Dermis microvascular lymphatic vessel endothelial cell (primary cell): ENCODE data around the gene SPINK9. TPM values are rescaled to one million over a fixed set of nuclear protein-coding genes. Genes with fewer than 3 reads are reported as not detected.

Experiments used
- DNase-seq, 2 donors: peaks; one replicate each; pipeline versions ENCODE4 v3.0.0 to v3.0.0-alpha.2; 2010; ENCODE audit warnings: low read depth in 2 of 2
- total RNA-seq: library from RNA; depleted of rRNA; stranded (reverse); fragments of >200 nt; gene quantifications from 2 replicates; pipeline ENCODE4 v1.2.1, GENCODE V29; 2014

SPINK9 gene
- total RNA-seq, 1 donor from 2014 or later: not detected

DNA sequence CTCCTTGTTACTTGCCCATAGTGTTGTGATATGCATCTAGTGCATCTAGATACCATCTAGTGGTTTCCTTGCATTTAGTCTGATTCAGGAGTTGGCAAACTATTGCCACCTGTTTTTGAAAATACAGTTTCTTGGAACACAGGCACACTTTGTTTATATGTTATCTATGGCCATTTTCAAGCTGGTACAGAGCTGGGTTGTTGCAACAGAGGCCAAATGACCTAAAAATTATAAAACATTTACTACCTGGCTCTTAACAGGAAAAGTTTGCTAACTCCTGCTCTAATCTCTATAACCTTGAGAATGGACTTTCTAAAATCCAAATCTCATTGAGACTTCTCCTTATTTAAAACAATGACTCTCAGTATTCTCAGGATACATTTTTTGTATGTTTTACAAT lies 29.0 kb downstream of the SPINK9 start:
- DNase-seq: no peak

DNA sequence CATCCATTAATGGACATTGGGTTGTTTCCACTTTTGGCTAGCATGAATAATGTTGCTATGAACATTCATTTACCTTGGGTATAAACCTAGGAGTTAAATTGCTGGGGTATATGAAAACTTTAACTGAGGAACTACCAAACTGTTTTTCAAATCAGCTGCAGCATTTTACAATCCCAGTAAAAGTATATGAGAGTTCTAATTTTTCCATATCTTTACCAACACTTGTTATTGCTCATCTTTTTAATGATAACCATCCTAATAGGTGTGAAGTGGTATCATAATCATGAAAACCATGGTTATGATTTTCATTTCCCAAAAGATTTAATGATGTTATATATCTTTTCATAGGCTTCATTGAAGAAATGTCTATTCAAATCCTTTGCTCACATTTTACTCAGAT lies 32.9 kb downstream of the SPINK9 start:
- no peak for DNase-seq

DNA sequence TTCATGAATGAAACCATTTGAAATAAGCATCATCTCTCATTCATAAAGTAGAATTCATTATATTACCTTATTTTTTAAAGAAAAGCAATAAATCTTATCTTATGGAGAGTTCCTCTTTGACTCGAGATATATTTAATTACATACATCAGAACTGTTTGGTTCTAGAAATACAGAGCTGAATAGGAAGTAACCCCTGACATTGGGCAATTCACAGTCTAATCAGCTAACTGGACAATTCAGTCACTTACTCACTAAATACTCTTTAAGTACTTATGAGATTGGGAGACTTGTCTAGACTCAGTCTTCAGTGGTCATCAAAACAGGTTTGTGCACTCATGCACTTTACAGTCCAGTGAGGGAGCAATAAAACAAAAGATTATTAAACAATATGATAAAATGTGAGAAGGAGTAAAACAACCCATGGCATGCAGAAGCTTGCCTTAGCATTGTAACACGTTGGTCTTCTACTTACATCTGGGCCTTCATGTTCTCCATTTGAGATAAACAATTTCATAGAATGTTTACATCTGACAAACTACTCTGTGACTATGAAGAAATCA lies 36.9 kb downstream of the SPINK9 start:
- DNase-seq: no peak

DNA sequence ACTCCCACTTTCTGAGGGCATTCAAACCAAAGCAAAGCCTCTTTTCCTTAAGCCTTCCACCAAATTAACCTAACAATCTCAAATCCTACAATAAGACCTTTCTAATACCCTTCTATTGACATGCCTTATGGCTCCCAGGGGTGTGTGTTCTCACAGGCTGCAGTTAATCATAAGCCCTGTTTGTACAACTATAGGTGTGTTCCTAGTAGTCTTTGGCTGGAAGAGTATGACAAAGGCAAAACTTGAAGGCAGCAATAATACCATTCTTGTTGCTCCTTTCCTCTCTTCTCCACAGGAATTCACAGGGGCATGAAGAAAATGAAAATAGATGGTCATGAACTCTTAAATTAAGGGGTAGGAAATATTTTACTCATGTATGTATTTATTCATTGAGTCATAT lies 37.5 kb downstream of the SPINK9 start:
- no peak for DNase-seq

DNA sequence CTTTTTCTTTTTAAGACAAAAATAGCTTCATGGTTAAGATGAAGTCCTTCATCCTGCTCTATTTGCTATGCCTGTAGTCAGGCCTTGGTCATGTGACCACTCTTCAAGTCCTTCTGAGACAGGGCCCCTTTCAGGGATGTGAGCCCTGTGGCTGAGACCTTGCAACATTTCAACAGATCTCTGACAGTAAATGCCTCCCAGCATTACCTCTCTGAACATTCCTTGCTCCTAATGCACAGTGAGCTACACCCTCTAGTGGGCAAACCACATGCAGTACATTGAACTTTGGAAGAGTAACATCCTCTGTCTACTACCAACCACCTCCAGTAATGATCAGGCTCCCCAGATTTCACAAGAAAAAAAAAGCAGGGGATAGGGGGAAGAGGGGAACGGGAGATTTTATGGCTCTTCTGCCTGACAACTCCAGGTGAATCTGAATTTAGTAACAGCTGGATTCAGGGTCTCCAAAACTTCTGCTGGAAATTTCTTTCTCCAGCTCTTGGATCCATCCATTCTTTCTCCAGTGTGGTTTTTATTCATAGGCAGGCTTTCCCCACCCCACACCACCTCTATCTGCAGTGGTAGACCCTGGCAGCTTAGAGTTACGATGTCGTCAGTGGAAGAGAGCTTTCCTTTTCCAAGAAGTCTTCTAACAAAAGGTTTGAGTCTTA lies 39.5 kb downstream of the SPINK9 start:
- DNase-seq: peak; percentile 42 to 67

DNA sequence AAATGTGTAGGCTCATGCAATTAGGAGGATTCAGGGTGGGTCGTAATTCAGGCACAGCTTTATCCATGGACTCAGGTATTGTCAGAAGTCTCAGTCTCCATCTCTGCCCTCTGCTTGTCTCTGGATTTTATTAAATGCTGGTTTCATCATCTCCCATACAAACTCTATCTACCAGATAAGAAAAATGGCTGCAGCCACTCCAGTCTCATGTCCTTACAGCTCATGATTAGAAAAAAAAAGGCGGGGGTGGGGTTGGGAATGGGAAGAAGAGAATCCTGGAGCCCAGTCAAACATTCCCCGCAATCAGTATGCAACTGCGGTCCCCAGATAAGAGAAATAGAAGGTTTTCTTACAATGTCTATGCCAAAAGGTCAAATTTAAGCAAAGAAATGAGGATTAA lies 40.8 kb downstream of the SPINK9 start:
- DNase-seq: no peak

DNA sequence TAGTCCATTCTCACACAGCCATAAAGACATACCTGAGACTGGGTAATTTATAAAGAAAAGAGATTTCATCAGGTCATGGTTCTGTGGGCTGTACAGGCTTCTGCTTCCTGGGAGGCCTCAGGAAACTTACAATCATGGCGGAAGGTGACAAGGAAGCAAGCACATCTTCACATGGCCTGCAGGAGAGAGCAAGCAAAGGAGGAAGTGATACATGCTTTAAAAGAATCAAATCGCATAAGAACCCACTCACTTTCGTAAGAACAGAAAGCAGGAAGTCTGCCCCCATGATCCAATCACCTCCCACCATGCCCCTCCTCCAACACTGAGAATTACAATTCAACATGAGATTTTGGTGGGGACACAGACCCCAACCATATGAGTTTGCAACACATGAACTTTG lies 43.3 kb downstream of the SPINK9 start:
- no peak for DNase-seq

DNA sequence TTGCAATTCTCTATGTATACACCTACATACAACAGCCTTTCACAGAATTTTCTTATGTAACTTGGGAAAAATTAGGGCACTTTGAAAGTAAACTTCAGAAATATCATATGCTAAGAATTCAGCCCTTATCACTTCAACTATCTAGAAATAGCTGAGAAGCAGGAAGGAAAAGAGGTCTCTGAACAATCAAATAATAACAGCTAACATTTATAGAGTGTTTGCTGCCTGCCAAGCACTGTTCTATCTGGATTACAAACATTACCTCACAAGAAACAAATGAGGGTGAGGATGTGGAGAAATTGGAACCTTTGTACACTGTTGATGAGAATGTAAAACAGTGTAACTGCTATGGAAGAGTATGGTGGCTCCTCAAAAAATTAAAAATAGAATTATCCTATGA lies 44.0 kb downstream of the SPINK9 start:
- DNase-seq: peak in 1 of 2 donors; percentile 84

DNA sequence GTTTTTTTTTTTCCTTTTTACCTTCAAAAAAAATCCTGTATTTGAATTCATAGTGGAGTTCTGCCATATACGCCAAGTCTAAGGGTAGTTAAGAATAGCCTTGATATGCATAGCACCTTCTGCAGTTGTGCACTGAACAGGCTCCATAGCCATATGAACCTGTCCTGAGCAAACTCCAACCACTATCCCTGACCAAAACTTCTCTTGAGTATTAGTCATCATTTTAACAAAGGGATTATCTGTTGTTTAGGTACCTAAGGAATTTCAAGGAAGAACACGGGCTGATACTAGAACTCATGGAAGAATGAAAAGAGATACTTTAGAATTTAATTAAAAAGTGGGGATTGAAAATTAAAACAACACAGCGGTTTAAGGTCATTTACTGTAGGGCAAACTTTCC lies 46.5 kb downstream of the SPINK9 start:
- DNase-seq: no peak

DNA sequence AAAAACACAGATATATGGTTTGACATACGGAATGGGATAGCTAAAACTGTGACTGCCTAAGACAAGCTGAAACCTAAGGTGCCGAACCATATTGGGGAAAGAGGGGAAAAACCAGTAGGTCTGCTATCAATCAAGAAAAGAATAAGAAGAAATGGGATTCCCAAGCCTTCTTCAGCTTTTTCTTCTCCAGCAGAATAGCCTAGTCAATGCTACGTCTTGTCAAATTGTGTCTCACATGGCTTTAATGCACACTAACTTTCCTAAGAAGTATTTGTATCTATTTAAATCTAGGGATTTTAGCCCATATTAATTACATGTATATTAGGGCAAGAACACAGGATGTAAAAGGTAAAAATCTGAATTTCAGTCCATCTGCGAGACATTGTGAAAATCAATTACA lies 47.6 kb downstream of the SPINK9 start:
- no peak for DNase-seq

DNA sequence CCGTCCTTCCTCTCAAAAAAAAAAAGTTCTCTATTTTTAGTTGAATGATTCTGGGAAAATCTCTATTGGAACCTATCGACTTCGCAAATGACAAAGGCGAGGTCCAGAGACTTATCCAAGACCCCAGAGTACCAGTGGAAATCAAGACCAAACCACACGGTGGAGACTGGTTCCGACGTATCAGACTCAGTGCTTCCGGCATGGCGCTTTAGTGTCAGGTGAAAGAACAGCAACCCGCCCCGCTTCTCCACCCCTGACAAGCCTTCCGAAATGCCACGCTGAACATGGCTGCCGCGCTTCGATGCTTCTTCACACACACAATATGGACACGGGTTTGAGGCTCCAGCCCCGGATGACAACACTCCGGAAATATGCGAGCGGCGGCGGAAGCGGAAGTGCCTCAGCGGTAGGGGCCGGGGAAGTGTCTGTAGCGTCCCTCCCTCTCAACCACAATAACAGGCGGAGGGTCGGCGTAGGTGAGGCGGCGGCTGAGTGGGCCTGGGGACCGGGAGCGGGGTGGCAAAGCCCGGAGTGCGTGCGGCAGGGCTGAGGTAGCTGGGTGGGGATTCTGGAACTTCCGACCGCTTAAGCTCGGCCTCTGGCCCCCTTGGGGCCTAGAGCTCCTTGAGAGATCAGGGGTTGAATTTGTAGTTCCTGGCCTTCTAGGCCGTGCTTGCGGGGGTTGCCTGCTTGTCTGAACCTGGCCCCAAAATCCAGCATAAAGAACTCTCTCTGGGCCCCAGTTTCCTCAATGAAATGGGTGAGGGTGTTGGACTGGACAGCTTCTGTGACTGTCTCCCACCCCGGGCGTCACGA lies 48.4 kb downstream of the SPINK9 start, which contains the start of gene FBXO38:
Gene FBXO38 (plus strand): TSS at position 395 of the 816 bp plus-strand sequence. CDS start 10,819 bp downstream, outside the sequence.
- peak; percentile 95 to 96 for DNase-seq

DNA sequence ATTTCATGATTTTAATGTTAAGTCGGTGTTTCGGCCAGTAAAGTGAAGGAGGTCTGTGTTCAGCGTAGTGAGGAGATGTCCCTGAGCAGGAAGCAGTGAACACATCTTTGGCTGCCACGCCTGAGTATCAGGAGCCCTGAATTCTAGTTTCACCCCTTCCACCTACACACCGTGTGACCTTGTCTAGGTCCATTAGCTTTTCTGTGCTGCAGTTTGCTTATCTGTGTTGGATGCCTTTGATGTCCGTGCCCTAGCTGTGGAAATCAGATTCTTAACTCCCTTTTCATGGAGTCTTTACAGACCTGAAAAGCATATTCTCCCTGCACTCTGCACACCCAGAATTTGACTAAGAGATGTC lies 49.0 kb downstream of the SPINK9 start:
- no peak for DNase-seq

DNA sequence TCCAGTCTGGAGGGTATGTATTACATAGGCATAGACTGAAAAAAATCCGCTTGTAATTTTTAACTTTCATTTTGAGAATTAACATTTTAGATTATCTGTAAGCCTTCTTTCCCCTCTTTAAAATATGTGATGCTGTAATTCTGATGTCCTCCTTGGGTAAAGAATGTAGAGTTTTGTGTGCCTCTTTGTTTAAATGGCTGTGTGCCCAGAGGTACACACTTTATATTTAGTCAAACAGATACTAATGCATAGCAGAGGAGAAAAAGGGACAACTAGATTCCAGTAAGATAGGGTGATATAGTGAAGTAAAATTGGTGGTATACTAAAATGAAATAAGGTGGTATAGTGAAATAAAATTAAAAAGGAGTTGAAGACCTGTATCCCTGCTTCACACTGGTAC lies 49.7 kb downstream of the SPINK9 start:
- DNase-seq: no peak

DNA sequence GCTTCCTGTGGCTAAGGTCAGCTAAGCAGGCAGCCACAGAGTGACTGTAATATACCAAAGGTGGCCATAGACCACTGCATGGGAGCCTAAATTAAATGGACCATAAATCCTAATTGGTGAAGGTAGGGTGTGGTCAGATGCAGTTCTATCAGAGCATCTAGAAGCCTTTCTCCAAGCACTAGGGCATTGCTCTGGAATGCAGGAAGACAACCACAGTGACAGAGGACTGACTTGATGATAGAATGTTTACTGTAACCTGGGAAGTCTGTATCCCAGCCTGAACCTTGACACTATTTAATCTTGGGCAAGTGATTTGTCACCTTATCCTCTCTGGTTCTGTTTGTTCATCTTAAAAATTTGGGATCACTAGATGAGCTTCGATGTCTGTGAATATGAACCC lies 50.7 kb downstream of the SPINK9 start:
- DNase-seq: no peak

DNA sequence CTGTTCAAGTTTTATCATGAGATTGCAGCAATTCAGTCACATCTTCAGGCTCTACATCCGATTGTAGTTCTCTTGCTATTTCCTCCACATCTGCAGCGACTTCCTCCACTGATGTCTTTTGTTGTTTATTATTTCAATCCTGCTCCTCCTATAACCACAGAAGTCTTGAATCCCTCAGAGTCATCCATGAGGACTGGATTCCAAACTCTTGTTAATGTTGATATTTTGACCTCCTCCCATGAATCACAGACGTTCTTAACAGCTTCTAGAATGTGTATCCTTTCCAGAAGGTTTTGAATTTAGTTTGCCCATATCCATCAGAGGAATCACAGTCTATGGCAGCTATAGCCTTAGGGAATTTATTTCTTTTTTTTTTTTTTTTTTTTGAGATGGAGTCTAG lies 52.0 kb downstream of the SPINK9 start:
- peak in 1 of 2 donors; percentile 50 for DNase-seq

DNA sequence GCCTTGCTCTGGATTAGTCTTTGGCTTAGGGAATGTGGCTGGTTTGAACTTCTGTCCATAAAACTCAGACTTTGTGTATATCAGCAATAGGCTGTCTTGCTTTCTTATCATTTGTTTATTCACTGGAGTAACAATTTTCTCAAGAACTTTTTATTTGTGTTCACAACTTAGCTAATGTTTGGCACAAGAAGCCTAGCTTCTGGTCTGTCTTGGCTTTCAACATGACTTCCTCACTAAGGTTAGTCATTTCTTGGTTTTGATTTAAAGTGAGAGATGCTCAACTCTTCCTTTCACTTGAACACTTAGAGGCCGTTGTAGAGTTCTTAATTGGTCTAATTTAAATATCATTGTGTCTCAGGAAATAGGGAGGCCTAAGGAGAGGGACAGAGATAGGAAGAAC lies 53.3 kb downstream of the SPINK9 start:
- DNase-seq: peak in 1 of 2 donors; percentile 41

Other genes with a start within 250 kb of the SPINK9 start
- gene SPINK14, start 167.0 kb upstream of the SPINK9 start, total RNA-seq: not detected in 2 replicates
- gene SPINK6, start 132.5 kb upstream of the SPINK9 start, total RNA-seq: not detected in 2 replicates
- gene MARCOL, start 97.0 kb upstream of the SPINK9 start, total RNA-seq: not detected in 2 replicates
- gene SPINK13, start 66.8 kb upstream of the SPINK9 start, total RNA-seq: not detected in 2 replicates
- gene SPINK7, start 23.1 kb upstream of the SPINK9 start, total RNA-seq: not detected in 2 replicates
- gene FBXO38, start 48.4 kb downstream of the SPINK9 start, total RNA-seq: 37.7 and 40.8 TPM in 2 replicates